ENCODE data around the gene RAB3IP. TPM values are rescaled to one million over a fixed set of nuclear protein-coding genes. Genes with fewer than 3 reads are reported as not detected.

The RAB3IP gene
- total RNA-seq, 2 experiments from 2014 or later, result 15.2 to 19.6 TPM

- H3K27me3 Mint-ChIP-seq, result peaks cover 24% of the 10 kb centered on the region
- ATAC-seq (ENCODE audit: poor library complexity), result no peak
- H3K4me1 Mint-ChIP-seq (ENCODE audit: low read depth), result no peaks in the 10 kb centered on the region
- no peaks in the 10 kb centered on the region for H3K9me3 Mint-ChIP-seq
- ChIA-PET CTCF (no interaction called here), POLR2A (no interaction called here)
- no peak within 1 kb of the TSS for H3K4me3 ChIP-seq (ENCODE audit: low read length)
- DNase-seq, result no peak
- no peaks in the 10 kb centered on the region for H3K36me3 Mint-ChIP-seq (ENCODE audit: low read depth)
- no peaks in the 10 kb centered on the region for H3K9me3 ChIP-seq (ENCODE audit: control insufficient read depth in 1 of 2, insufficient read depth in 1 of 2, low read length in 2 of 2)
- H3K27ac ChIP-seq (ENCODE audit: low read depth in 1 of 2, low read length in 2 of 2), result no peak within 1 kb of the TSS
- H3K36me3 ChIP-seq (ENCODE audit: insufficient read depth, low read length), result no peaks in the 10 kb centered on the region
- TF ChIP-seq CTCF (IDR thresholded peaks at IDR 0.05), result no peak
- intact Hi-C loops (cut with DNase I, micrococcal nuclease), result no loop called here
- H3K27ac Mint-ChIP-seq, result no peak within 1 kb of the TSS
- H3K4me3 Mint-ChIP-seq, result no peak within 1 kb of the TSS
- peaks cover 0 to 22% of the 10 kb centered on the region in 2 experiments for H3K27me3 ChIP-seq (ENCODE audit: control insufficient read depth in 1 of 2, insufficient read depth in 2 of 2, low read length in 2 of 2)
- no peaks in the 10 kb centered on the region for H3K4me1 ChIP-seq (ENCODE audit: insufficient read depth, low read length)
Measured at GRCh38 chr12:69824966-69825560, 86.4 kb downstream of the RAB3IP start, which contains the start of gene MYRFL. TSS of gene MYRFL (plus strand) at chr12:69825227. CDS start at chr12:69825518, 291 bp downstream.

- no peaks in the 10 kb centered on the region for H3K36me3 ChIP-seq (ENCODE audit: insufficient read depth, low read length)
- intact Hi-C loops (cut with DNase I, micrococcal nuclease), result no loop called here
- Mint-ChIP-seq H3K9me3 (no peaks in the 10 kb centered on the region), H3K36me3 (ENCODE audit: low read depth) (no peaks in the 10 kb centered on the region), H3K4me3 (no peak overlapping the region), H3K27ac (no peak overlapping the region), H3K27me3 (peaks cover 32% of the 10 kb centered on the region), H3K4me1 (ENCODE audit: low read depth) (no peaks in the 10 kb centered on the region)
- H3K4me1 ChIP-seq (ENCODE audit: insufficient read depth, low read length), result no peaks in the 10 kb centered on the region
- H3K27ac ChIP-seq (ENCODE audit: low read depth in 1 of 2, low read length in 2 of 2), result no peak overlapping the region
- no peaks in the 10 kb centered on the region for H3K9me3 ChIP-seq (ENCODE audit: control insufficient read depth in 1 of 2, insufficient read depth in 1 of 2, low read length in 2 of 2)
- no peak for ATAC-seq (ENCODE audit: poor library complexity)
- ChIA-PET POLR2A (no interaction called here), CTCF (no interaction called here)
- peaks cover 0 to 22% of the 10 kb centered on the region in 2 experiments for H3K27me3 ChIP-seq (ENCODE audit: control insufficient read depth in 1 of 2, insufficient read depth in 2 of 2, low read length in 2 of 2)
- no peak for TF ChIP-seq CTCF (IDR thresholded peaks at IDR 0.05)
- H3K4me3 ChIP-seq (ENCODE audit: low read length), result no peak overlapping the region
- no peak for DNase-seq
Measured at GRCh38 chr12:69828897-69829296, 90.2 kb downstream of the RAB3IP start.

- Histone ChIP-seq H3K4me3 (ENCODE audit: low read length) (no peak overlapping the region), H3K27me3 (ENCODE audit: control insufficient read depth in 1 of 2, insufficient read depth in 2 of 2, low read length in 2 of 2) (peaks cover 0 to 11% of the 10 kb centered on the region in 2 experiments), H3K27ac (ENCODE audit: low read depth in 1 of 2, low read length in 2 of 2) (no peak overlapping the region), H3K4me1 (ENCODE audit: insufficient read depth, low read length) (no peaks in the 10 kb centered on the region), H3K9me3 (ENCODE audit: control insufficient read depth in 1 of 2, insufficient read depth in 1 of 2, low read length in 2 of 2) (no peaks in the 10 kb centered on the region), H3K36me3 (ENCODE audit: insufficient read depth, low read length) (no peaks in the 10 kb centered on the region)
- Mint-ChIP-seq H3K4me3 (no peak overlapping the region), H3K4me1 (ENCODE audit: low read depth) (no peaks in the 10 kb centered on the region), H3K27me3 (peaks cover 18% of the 10 kb centered on the region), H3K36me3 (ENCODE audit: low read depth) (no peaks in the 10 kb centered on the region), H3K27ac (no peak overlapping the region), H3K9me3 (no peaks in the 10 kb centered on the region)
- CTCF ChIA-PET, result no interaction called here
- intact Hi-C loops (cut with DNase I, micrococcal nuclease), result no loop called here
- ATAC-seq (ENCODE audit: poor library complexity) (no peak), DNase-seq (no peak)
- POLR2A ChIA-PET, result no interaction called here
- no peak for TF ChIP-seq CTCF (IDR thresholded peaks at IDR 0.05)
Measured at GRCh38 chr12:69833696-69834095, 95.0 kb downstream of the RAB3IP start.
